ENCODE results near the gene SLC2A2.

The SLC2A2 gene

GRCh38 chr3:171026597-171027293 lies at the start of gene SLC2A2:
TSS of gene SLC2A2 (minus strand) at chr3:171026720. CDS start at chr3:171026670, 50 bp downstream.
- H3K27ac ChIP-seq: no peak within 1 kb of the TSS
- TF ChIP-seq, protein P1, sequence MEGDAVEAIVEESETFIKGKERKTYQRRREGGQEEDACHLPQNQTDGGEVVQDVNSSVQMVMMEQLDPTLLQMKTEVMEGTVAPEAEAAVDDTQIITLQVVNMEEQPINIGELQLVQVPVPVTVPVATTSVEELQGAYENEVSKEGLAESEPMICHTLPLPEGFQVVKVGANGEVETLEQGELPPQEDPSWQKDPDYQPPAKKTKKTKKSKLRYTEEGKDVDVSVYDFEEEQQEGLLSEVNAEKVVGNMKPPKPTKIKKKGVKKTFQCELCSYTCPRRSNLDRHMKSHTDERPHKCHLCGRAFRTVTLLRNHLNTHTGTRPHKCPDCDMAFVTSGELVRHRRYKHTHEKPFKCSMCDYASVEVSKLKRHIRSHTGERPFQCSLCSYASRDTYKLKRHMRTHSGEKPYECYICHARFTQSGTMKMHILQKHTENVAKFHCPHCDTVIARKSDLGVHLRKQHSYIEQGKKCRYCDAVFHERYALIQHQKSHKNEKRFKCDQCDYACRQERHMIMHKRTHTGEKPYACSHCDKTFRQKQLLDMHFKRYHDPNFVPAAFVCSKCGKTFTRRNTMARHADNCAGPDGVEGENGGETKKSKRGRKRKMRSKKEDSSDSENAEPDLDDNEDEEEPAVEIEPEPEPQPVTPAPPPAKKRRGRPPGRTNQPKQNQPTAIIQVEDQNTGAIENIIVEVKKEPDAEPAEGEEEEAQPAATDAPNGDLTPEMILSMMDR (conservative IDR thresholded peaks at IDR 0.05): no peak

DNA sequence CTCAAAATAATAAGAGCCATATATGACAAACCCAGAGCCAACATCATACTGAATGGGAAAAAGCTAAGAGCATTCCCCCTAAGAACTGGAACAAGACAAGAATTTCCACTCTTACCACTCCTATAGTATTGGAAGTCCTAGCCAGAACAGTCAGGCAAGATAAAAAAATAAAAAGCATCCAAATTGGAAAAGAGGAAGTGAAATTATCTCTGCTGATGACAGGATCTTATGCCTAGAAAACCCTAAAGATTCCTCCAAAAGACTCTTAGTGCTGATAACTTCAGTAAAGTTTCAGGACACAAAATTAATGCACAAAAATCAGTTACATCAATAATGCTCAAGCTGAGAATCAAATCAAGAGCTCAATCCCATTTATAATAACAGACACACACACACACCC lies 45.9 kb upstream of the SLC2A2 start:
- H3K27ac ChIP-seq: no peak overlapping the region
- TF ChIP-seq, protein P1 (conservative IDR thresholded peaks at IDR 0.05): no peak

DNA sequence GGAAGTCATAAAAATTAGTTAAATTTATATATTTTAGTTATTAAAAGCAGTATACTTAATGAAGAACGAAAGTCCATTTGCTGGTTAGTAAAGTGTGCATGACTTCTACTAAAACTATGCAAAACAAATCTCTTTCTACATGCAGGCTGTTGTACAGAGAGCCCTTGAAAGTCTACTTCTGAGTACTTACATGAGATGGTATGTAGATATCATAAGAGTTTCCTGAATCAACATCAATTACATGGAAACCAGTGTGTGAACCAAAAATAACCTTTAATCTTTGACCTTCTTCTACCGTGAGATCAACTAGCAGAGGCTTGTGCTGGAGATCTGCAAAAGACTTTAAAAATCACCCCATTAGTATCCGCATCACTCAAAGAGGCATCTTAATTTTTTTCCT lies 42.1 kb upstream of the SLC2A2 start:
- no peak overlapping the region for H3K27ac ChIP-seq

GRCh38 chr3:171066206-171066605 lies 39.7 kb upstream of the SLC2A2 start:
- no peak overlapping the region for H3K27ac ChIP-seq
- TF ChIP-seq, protein P1 (conservative IDR thresholded peaks at IDR 0.05): no peak

More for the DNA sequence above, 42.1 kb upstream of the SLC2A2 start:
- TF ChIP-seq, protein P1 (conservative IDR thresholded peaks at IDR 0.05): no peak

DNA sequence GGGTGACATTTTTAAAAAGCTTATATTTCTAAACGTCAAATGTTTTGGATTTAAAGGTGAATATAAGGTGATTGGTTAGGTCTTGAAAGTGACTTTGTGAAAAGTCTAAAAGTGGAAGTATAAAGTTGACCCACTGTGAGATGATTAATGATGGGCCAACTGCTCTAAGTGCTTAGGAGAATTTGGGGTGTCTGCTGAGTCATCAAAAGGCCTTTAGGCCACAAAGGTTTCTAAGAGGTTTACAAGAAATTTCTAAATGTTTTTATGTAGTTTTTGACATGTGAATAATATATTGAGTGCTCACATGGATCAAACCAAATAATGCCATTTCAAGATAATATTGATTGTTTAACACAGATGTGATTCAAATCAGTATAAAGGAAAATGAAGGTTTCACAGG lies 39.2 kb upstream of the SLC2A2 start:
- TF ChIP-seq, protein P1 (conservative IDR thresholded peaks at IDR 0.05): no peak
- H3K27ac ChIP-seq: no peak overlapping the region

- no peak overlapping the region for H3K27ac ChIP-seq
- TF ChIP-seq, protein P1 (conservative IDR thresholded peaks at IDR 0.05): no peak
Measured at GRCh38 chr3:171064461-171064860, 37.9 kb upstream of the SLC2A2 start.

DNA sequence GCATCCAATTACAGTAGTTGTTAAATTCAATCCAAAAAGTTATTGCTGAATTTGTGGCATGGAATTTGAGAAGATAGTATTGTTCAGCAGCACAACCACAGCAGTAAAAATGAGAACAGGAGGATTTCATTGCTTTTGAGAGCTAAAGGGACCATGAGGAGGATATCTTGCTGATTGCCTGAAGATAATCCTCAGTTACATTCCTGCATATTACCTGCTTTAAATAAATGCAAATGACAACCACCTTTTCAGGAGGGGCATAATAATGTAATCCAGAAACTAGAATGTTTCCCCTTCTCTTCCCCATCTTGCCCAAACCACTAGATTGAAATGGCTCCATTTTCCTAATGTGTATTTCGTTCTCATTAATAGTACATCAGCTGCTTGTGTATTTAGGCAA lies 35.2 kb upstream of the SLC2A2 start:
- no peak overlapping the region for H3K27ac ChIP-seq
- TF ChIP-seq, protein P1 (conservative IDR thresholded peaks at IDR 0.05): no peak

Measured in VCaP (cell line).